Erythroblast (primary cell): ENCODE measurements around the gene SAMD4B.

Experiments
- GATA1 ChIP-seq: IDR thresholded peaks from 2 replicates; pipeline ENCODE4 v1.6.1; 2011; ENCODE audit warnings: low read depth, mild to moderate bottlenecking, control low read depth, low read length, moderate library complexity
- POLR2A ChIP-seq: IDR thresholded peaks from 2 replicates; pipeline ENCODE4 v1.6.1; 2011; ENCODE audit warnings: mild to moderate bottlenecking, low read length

- TF ChIP-seq POLR2A = no peak
- no peak for TF ChIP-seq GATA1
Observed at GRCh38 chr19:39362682-39363657, 20.7 kb downstream of the SAMD4B start.
